Activated naive CD4-positive, alpha-beta T cell treated with anti-CD3 and anti-CD28 coated beads, Interleukin-2, amount 50 U/mL, for 72 hours (primary cell): ENCODE data around the gene LAMTOR1. TPM values are rescaled to one million over a fixed set of nuclear protein-coding genes. Genes with fewer than 3 reads are reported as not detected.
"Not testable (repeated sequence)": the region's sequence is repeated elsewhere in the genome, so short reads cannot be mapped to it uniquely, and the experiment has no call there.

Source experiments
- ATAC-seq, 2 donors: fragments of 150-1000 bp; cut with Tn5 transposase; 2 replicates each; pipeline ENCODE4 v1.10.0; 2021; ENCODE audit warnings: mild to moderate bottlenecking in 2 of 2, moderate library complexity in 2 of 2
- DNase-seq, 2 donors: peaks; one replicate each; pipeline ENCODE4 v3.0.0; 2021 to 2022; ENCODE audit warnings: low spot score in 2 of 2
- H3K27ac Mint-ChIP-seq, 2 donors: one replicate each; pipeline ENCODE4 v1.8.0; 2022; ENCODE audit warnings: mild to moderate bottlenecking in 2 of 2, mixed read lengths in 2 of 2
- H3K36me3 Mint-ChIP-seq, 2 donors: one replicate each; pipeline ENCODE4 v1.8.0; 2022; ENCODE audit warnings: mixed read lengths in 2 of 2
- H3K9me3 Mint-ChIP-seq, 2 donors: one replicate each; pipeline ENCODE4 v1.8.0; 2022; ENCODE audit warnings: mixed read lengths in 2 of 2
- total RNA-seq, 2 donors: library from RNA; stranded (reverse); gene quantifications; one replicate each; pipeline ENCODE4 v1.2.3, GENCODE V29; 2022

The LAMTOR1 gene
- total RNA-seq = 10 to 100 TPM; 40.9 to 60.0 TPM

- DNase-seq = peak; percentile 95 to 98
- Mint-ChIP-seq H3K9me3 (peaks cover 0 to 4% of the 10 kb centered on the region in 2 donors), H3K27ac (peak within 1 kb of the TSS; percentile 90 to 98), H3K36me3 (peaks cover 12 to 21% of the 10 kb centered on the region in 2 donors)
- ATAC-seq = peak; percentile 98 to 99
These were observed at the start of gene LAMTOR1 for GRCh38 chr11:72102946-72103753. Gene LAMTOR1 (minus strand): TSS chr11:72103297. CDS start chr11:72103224, 73 bp downstream.

- H3K9me3 Mint-ChIP-seq = no peaks in the 10 kb centered on the region
- no peaks in the 10 kb centered on the region for H3K36me3 Mint-ChIP-seq
- no peak for DNase-seq
- no peak for ATAC-seq
- H3K27ac Mint-ChIP-seq = no peak overlapping the region
These were observed 47.8 kb upstream of the LAMTOR1 start for GRCh38 chr11:72150882-72151281.

GRCh38 chr11:72146625-72147024, 43.5 kb upstream of the LAMTOR1 start:
- Mint-ChIP-seq H3K36me3 (no peaks in the 10 kb centered on the region), H3K9me3 (no peaks in the 10 kb centered on the region), H3K27ac (no peak overlapping the region)
- no peak for DNase-seq
- ATAC-seq = no peak

- DNase-seq (no peak), ATAC-seq (no peak)
- no peaks in the 10 kb centered on the region for H3K36me3 Mint-ChIP-seq
- H3K27ac Mint-ChIP-seq = no peak overlapping the region
- no peaks in the 10 kb centered on the region for H3K9me3 Mint-ChIP-seq
These were observed 41.9 kb upstream of the LAMTOR1 start for GRCh38 chr11:72144807-72145565.

- not testable (repeated sequence) for H3K9me3 Mint-ChIP-seq, H3K36me3 Mint-ChIP-seq, ATAC-seq, H3K27ac Mint-ChIP-seq, DNase-seq
These were observed 39.4 kb upstream of the LAMTOR1 start for GRCh38 chr11:72142543-72142942.

GRCh38 chr11:72142086-72142485, 39.0 kb upstream of the LAMTOR1 start:
- not testable (repeated sequence) for DNase-seq, H3K9me3 Mint-ChIP-seq, H3K27ac Mint-ChIP-seq, H3K36me3 Mint-ChIP-seq, ATAC-seq

GRCh38 chr11:72141066-72141465, 38.0 kb upstream of the LAMTOR1 start:
- peak; percentile 87 to 90 for ATAC-seq
- no peaks in the 10 kb centered on the region for H3K9me3 Mint-ChIP-seq
- DNase-seq = peak in 1 of 2 donors; percentile 19
- H3K27ac Mint-ChIP-seq = no peak overlapping the region
- no peaks in the 10 kb centered on the region for H3K36me3 Mint-ChIP-seq

- no peak for DNase-seq
- H3K36me3 Mint-ChIP-seq = no peaks in the 10 kb centered on the region
- H3K27ac Mint-ChIP-seq = no peak overlapping the region
- H3K9me3 Mint-ChIP-seq = no peaks in the 10 kb centered on the region
- peak in 1 of 2 donors; percentile 3 for ATAC-seq
These were observed 37.6 kb upstream of the LAMTOR1 start for GRCh38 chr11:72140661-72141060.

- no peaks in the 10 kb centered on the region for H3K9me3 Mint-ChIP-seq
- H3K36me3 Mint-ChIP-seq = no peaks in the 10 kb centered on the region
- DNase-seq = no peak
- no peak for ATAC-seq
- no peak overlapping the region for H3K27ac Mint-ChIP-seq
These were observed 36.4 kb upstream of the LAMTOR1 start for GRCh38 chr11:72139500-72139899.

GRCh38 chr11:72138821-72139390, 35.8 kb upstream of the LAMTOR1 start:
- Mint-ChIP-seq H3K36me3 (no peaks in the 10 kb centered on the region), H3K9me3 (no peaks in the 10 kb centered on the region), H3K27ac (no peak overlapping the region)
- ATAC-seq (no peak), DNase-seq (no peak)

GRCh38 chr11:72136684-72137262, 33.7 kb upstream of the LAMTOR1 start:
- DNase-seq = no peak
- Mint-ChIP-seq H3K36me3 (no peaks in the 10 kb centered on the region), H3K27ac (no peak overlapping the region), H3K9me3 (no peaks in the 10 kb centered on the region)
- peak in 1 of 2 donors; percentile 33 for ATAC-seq

GRCh38 chr11:72135891-72136683, 33.0 kb upstream of the LAMTOR1 start:
- ATAC-seq (no peak), DNase-seq (no peak)
- no peak overlapping the region for H3K27ac Mint-ChIP-seq
- H3K36me3 Mint-ChIP-seq = no peaks in the 10 kb centered on the region
- H3K9me3 Mint-ChIP-seq = no peaks in the 10 kb centered on the region

GRCh38 chr11:72135473-72135872, 32.4 kb upstream of the LAMTOR1 start, which contains the start of gene FOLR3:
Gene FOLR3 (plus strand): TSS chr11:72135725. CDS start chr11:72135953, 228 bp downstream.
- not testable (repeated sequence) for ATAC-seq, H3K9me3 Mint-ChIP-seq, DNase-seq, H3K27ac Mint-ChIP-seq, H3K36me3 Mint-ChIP-seq

GRCh38 chr11:72132646-72133045, 29.5 kb upstream of the LAMTOR1 start:
- H3K9me3 Mint-ChIP-seq = peaks cover 11 to 15% of the 10 kb centered on the region in 2 donors
- no peak overlapping the region for H3K27ac Mint-ChIP-seq
- H3K36me3 Mint-ChIP-seq = peaks cover 12 to 18% of the 10 kb centered on the region in 2 donors
- ATAC-seq (no peak), DNase-seq (no peak)

GRCh38 chr11:72129381-72129780, 26.3 kb upstream of the LAMTOR1 start:
- Mint-ChIP-seq H3K9me3 (peaks cover 11 to 20% of the 10 kb centered on the region in 2 donors), H3K36me3 (peaks cover 12 to 32% of the 10 kb centered on the region in 2 donors)
- no peak for ATAC-seq

GRCh38 chr11:72127923-72128322, 24.8 kb upstream of the LAMTOR1 start:
- Mint-ChIP-seq H3K36me3 (peaks cover 12 to 34% of the 10 kb centered on the region in 2 donors), H3K9me3 (peaks cover 11 to 23% of the 10 kb centered on the region in 2 donors), H3K27ac (no peak overlapping the region)
- ATAC-seq (no peak), DNase-seq (no peak)

More at GRCh38 chr11:72129381-72129780, 26.3 kb upstream of the LAMTOR1 start:
- no peak for DNase-seq
- H3K27ac Mint-ChIP-seq = no peak overlapping the region
